Measurements from ENCODE around the gene EFHB.

Gene EFHB

GRCh38 chr3:19886404-19886803, 47.6 kb downstream of the EFHB start:
- Histone ChIP-seq H2BK15ac (ENCODE audit: low read length) (no peak overlapping the region), H3K4me1 (ENCODE audit: control insufficient read depth in 2 of 2, insufficient read depth in 1 of 2, low read depth in 1 of 2, low read length in 2 of 2) (no peaks in the 10 kb centered on the region), H3K27me3 (ENCODE audit: control insufficient read depth in 3 of 3, insufficient read depth in 3 of 3, low read depth in 1 of 3, low read length in 3 of 3) (no peaks in the 10 kb centered on the region), H3K9ac (ENCODE audit: low read depth, low read length, poor library complexity) (no peak overlapping the region), H4K91ac (ENCODE audit: low read depth, low read length, poor library complexity) (no peak overlapping the region), H2BK12ac (ENCODE audit: low read length) (no peak overlapping the region), H3K23ac (ENCODE audit: low read depth, low read length, poor library complexity) (no peak overlapping the region), H3K14ac (ENCODE audit: low read length) (no peak overlapping the region), H2AK5ac (ENCODE audit: low read depth, low read length) (no peak overlapping the region), H3K4me2 (ENCODE audit: insufficient read depth, low read length, poor library complexity, severe bottlenecking) (no peak overlapping the region), H2BK120ac (ENCODE audit: low read depth, low read length) (no peak overlapping the region), H3K27ac (replicated peaks; ENCODE audit: low read length) (no peak overlapping the region), H3K36me3 (replicated peaks in 1 of 2; ENCODE audit: control insufficient read depth in 2 of 2, insufficient read depth in 2 of 2, low read length in 2 of 2) (no peaks in the 10 kb centered on the region), H2AFZ (ENCODE audit: low read length) (no peak overlapping the region), H3K18ac (ENCODE audit: low read length) (no peak overlapping the region), H3K9me3 (replicated peaks in 1 of 2; ENCODE audit: control insufficient read depth in 2 of 2, insufficient read depth in 1 of 2, low read depth in 1 of 2, low read length in 2 of 2) (no peaks in the 10 kb centered on the region), H3K4ac (ENCODE audit: low read length) (no peak overlapping the region), H2BK5ac (ENCODE audit: low read length) (no peak overlapping the region), H3K4me3 (ENCODE audit: low read length in 2 of 2) (no peak overlapping the region), H3K79me1 (ENCODE audit: low read depth, low read length) (no peaks in the 10 kb centered on the region), H4K8ac (ENCODE audit: low read depth, low read length) (no peak overlapping the region)
- DNase-seq (ENCODE audit: low spot score): no peak

- Histone ChIP-seq H2BK120ac (ENCODE audit: low read depth, low read length) (no peak overlapping the region), H2AFZ (ENCODE audit: low read length) (no peak overlapping the region), H3K79me1 (ENCODE audit: low read depth, low read length) (no peaks in the 10 kb centered on the region), H2BK15ac (ENCODE audit: low read length) (no peak overlapping the region), H4K8ac (ENCODE audit: low read depth, low read length) (no peak overlapping the region), H3K36me3 (replicated peaks in 1 of 2; ENCODE audit: control insufficient read depth in 2 of 2, insufficient read depth in 2 of 2, low read length in 2 of 2) (no peaks in the 10 kb centered on the region), H3K23ac (ENCODE audit: low read depth, low read length, poor library complexity) (no peak overlapping the region), H3K4ac (ENCODE audit: low read length) (no peak overlapping the region), H2AK5ac (ENCODE audit: low read depth, low read length) (no peak overlapping the region), H2BK5ac (ENCODE audit: low read length) (no peak overlapping the region), H3K18ac (ENCODE audit: low read length) (no peak overlapping the region), H3K9me3 (replicated peaks in 1 of 2; ENCODE audit: control insufficient read depth in 2 of 2, insufficient read depth in 1 of 2, low read depth in 1 of 2, low read length in 2 of 2) (no peaks in the 10 kb centered on the region), H4K91ac (ENCODE audit: low read depth, low read length, poor library complexity) (no peak overlapping the region), H3K14ac (ENCODE audit: low read length) (no peak overlapping the region), H3K9ac (ENCODE audit: low read depth, low read length, poor library complexity) (no peak overlapping the region), H3K4me2 (ENCODE audit: insufficient read depth, low read length, poor library complexity, severe bottlenecking) (no peak overlapping the region), H3K4me3 (ENCODE audit: low read length in 2 of 2) (no peak overlapping the region), H3K4me1 (ENCODE audit: control insufficient read depth in 2 of 2, insufficient read depth in 1 of 2, low read depth in 1 of 2, low read length in 2 of 2) (no peaks in the 10 kb centered on the region), H3K27me3 (ENCODE audit: control insufficient read depth in 3 of 3, insufficient read depth in 3 of 3, low read depth in 1 of 3, low read length in 3 of 3) (no peaks in the 10 kb centered on the region), H2BK12ac (ENCODE audit: low read length) (no peak overlapping the region), H3K27ac (replicated peaks; ENCODE audit: low read length) (no peak overlapping the region)
- no CpG with 5 or more reads among the region's 5 CpGs for WGBS, 2 donors (ENCODE audit: extremely low coverage in 2 of 2, insufficient read length in 2 of 2, insufficient replicate concordance in 1 of 2)
- DNase-seq (ENCODE audit: low spot score): peak; percentile 6
Measured at GRCh38 chr3:19885468-19885867, 48.5 kb downstream of the EFHB start.

DNA sequence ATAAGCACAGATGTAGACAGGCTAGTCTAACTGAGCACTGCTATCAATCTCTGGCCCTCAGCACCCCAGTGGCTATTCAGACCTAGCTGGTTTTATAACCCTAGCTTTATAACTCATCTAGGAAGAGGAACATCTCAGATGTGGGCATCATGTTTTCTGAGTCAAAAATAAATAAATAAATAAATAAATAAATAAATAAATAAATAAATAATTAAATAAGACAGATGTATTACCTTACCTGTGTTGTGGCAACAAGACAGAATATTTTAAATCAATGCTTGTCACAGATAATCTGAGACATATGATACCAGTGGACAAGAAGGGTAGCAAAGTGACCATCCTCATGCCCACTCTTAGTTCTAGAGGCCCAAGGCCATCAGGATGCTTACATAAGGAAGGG, 52.2 kb downstream of the EFHB start:
- no peak overlapping the region for H3K9ac ChIP-seq (ENCODE audit: low read depth, low read length, poor library complexity)
- no peaks in the 10 kb centered on the region for H3K36me3 ChIP-seq (replicated peaks in 1 of 2; ENCODE audit: control insufficient read depth in 2 of 2, insufficient read depth in 2 of 2, low read length in 2 of 2)
- no peaks in the 10 kb centered on the region for H3K9me3 ChIP-seq (replicated peaks in 1 of 2; ENCODE audit: control insufficient read depth in 2 of 2, insufficient read depth in 1 of 2, low read depth in 1 of 2, low read length in 2 of 2)
- H2BK15ac ChIP-seq (ENCODE audit: low read length): no peak overlapping the region
- H4K91ac ChIP-seq (ENCODE audit: low read depth, low read length, poor library complexity): no peak overlapping the region
- no peaks in the 10 kb centered on the region for H3K27me3 ChIP-seq (ENCODE audit: control insufficient read depth in 3 of 3, insufficient read depth in 3 of 3, low read depth in 1 of 3, low read length in 3 of 3)
- no peak overlapping the region for H3K4me3 ChIP-seq (ENCODE audit: low read length in 2 of 2)
- H2AK5ac ChIP-seq (ENCODE audit: low read depth, low read length): no peak overlapping the region
- no peak overlapping the region for H3K27ac ChIP-seq (replicated peaks; ENCODE audit: low read length)
- no peak overlapping the region for H2AFZ ChIP-seq (ENCODE audit: low read length)
- H2BK12ac ChIP-seq (ENCODE audit: low read length): no peak overlapping the region
- no peak overlapping the region for H3K23ac ChIP-seq (ENCODE audit: low read depth, low read length, poor library complexity)
- no peak overlapping the region for H4K8ac ChIP-seq (ENCODE audit: low read depth, low read length)
- DNase-seq (ENCODE audit: low spot score): no peak
- no peak overlapping the region for H3K4me2 ChIP-seq (ENCODE audit: insufficient read depth, low read length, poor library complexity, severe bottlenecking)
- H3K18ac ChIP-seq (ENCODE audit: low read length): no peak overlapping the region
- no peak overlapping the region for H3K4ac ChIP-seq (ENCODE audit: low read length)
- H2BK5ac ChIP-seq (ENCODE audit: low read length): no peak overlapping the region
- H3K4me1 ChIP-seq (ENCODE audit: control insufficient read depth in 2 of 2, insufficient read depth in 1 of 2, low read depth in 1 of 2, low read length in 2 of 2): no peaks in the 10 kb centered on the region
- no peak overlapping the region for H3K14ac ChIP-seq (ENCODE audit: low read length)
- H2BK120ac ChIP-seq (ENCODE audit: low read depth, low read length): no peak overlapping the region
- H3K79me1 ChIP-seq (ENCODE audit: low read depth, low read length): no peaks in the 10 kb centered on the region

- no peak overlapping the region for H3K4me2 ChIP-seq (ENCODE audit: insufficient read depth, low read length, poor library complexity, severe bottlenecking)
- H3K4ac ChIP-seq (ENCODE audit: low read length): no peak overlapping the region
- no peak overlapping the region for H3K18ac ChIP-seq (ENCODE audit: low read length)
- H3K9ac ChIP-seq (ENCODE audit: low read depth, low read length, poor library complexity): no peak overlapping the region
- no peak overlapping the region for H3K23ac ChIP-seq (ENCODE audit: low read depth, low read length, poor library complexity)
- no peak overlapping the region for H4K91ac ChIP-seq (ENCODE audit: low read depth, low read length, poor library complexity)
- no peak overlapping the region for H2BK120ac ChIP-seq (ENCODE audit: low read depth, low read length)
- no peaks in the 10 kb centered on the region for H3K4me1 ChIP-seq (ENCODE audit: control insufficient read depth in 2 of 2, insufficient read depth in 1 of 2, low read depth in 1 of 2, low read length in 2 of 2)
- no peak for DNase-seq (ENCODE audit: low spot score)
- H3K4me3 ChIP-seq (ENCODE audit: low read length in 2 of 2): no peak overlapping the region
- H3K9me3 ChIP-seq (replicated peaks in 1 of 2; ENCODE audit: control insufficient read depth in 2 of 2, insufficient read depth in 1 of 2, low read depth in 1 of 2, low read length in 2 of 2): no peaks in the 10 kb centered on the region
- no peak overlapping the region for H3K27ac ChIP-seq (replicated peaks; ENCODE audit: low read length)
- H2BK5ac ChIP-seq (ENCODE audit: low read length): no peak overlapping the region
- no peak overlapping the region for H2AK5ac ChIP-seq (ENCODE audit: low read depth, low read length)
- no peak overlapping the region for H4K8ac ChIP-seq (ENCODE audit: low read depth, low read length)
- H2BK12ac ChIP-seq (ENCODE audit: low read length): no peak overlapping the region
- no peaks in the 10 kb centered on the region for H3K27me3 ChIP-seq (ENCODE audit: control insufficient read depth in 3 of 3, insufficient read depth in 3 of 3, low read depth in 1 of 3, low read length in 3 of 3)
- H2BK15ac ChIP-seq (ENCODE audit: low read length): no peak overlapping the region
- no peak overlapping the region for H3K14ac ChIP-seq (ENCODE audit: low read length)
- no peaks in the 10 kb centered on the region for H3K79me1 ChIP-seq (ENCODE audit: low read depth, low read length)
- H3K36me3 ChIP-seq (replicated peaks in 1 of 2; ENCODE audit: control insufficient read depth in 2 of 2, insufficient read depth in 2 of 2, low read length in 2 of 2): no peaks in the 10 kb centered on the region
- H2AFZ ChIP-seq (ENCODE audit: low read length): no peak overlapping the region
Measured at GRCh38 chr3:19881036-19881435, 53.0 kb downstream of the EFHB start.
